Immature natural killer cell (primary cell): Measurements from ENCODE around the gene CASK. TPM values are rescaled to one million over a fixed set of nuclear protein-coding genes. Genes with fewer than 3 reads are reported as not detected.
"Not testable (repeated sequence)": the region's sequence is repeated elsewhere in the genome, so short reads cannot be mapped to it uniquely, and the experiment has no call there.

Source experiments
- DNase-seq, 3 donors: peaks; one replicate each; pipeline ENCODE4 v3.0.0; 2022; ENCODE audit warnings: mixed read lengths in 1 of 3
- H3K27ac Mint-ChIP-seq, 6 donors: one replicate each; pipeline ENCODE4 v1.8.0; 2020; ENCODE audit warnings: mixed read lengths in 6 of 6, mild to moderate bottlenecking in 5 of 6, inconsistent platforms in 4 of 6, moderate library complexity in 3 of 6
- H3K27me3 Mint-ChIP-seq, 3 donors: one replicate each; pipeline ENCODE4 v1.8.0; 2020 to 2021; ENCODE audit warnings: low read depth in 3 of 3, mild to moderate bottlenecking in 3 of 3, mixed read lengths in 3 of 3, moderate library complexity in 3 of 3, inconsistent platforms in 1 of 3
- H3K36me3 Mint-ChIP-seq, 3 donors: one replicate each; pipeline ENCODE4 v1.8.0; 2020; ENCODE audit warnings: mixed read lengths in 3 of 3, inconsistent platforms in 2 of 3, mild to moderate bottlenecking in 2 of 3
- H3K4me1 Mint-ChIP-seq, 2 donors: one replicate each; pipeline ENCODE4 v1.8.0; 2020; ENCODE audit warnings: inconsistent platforms in 2 of 2, mild to moderate bottlenecking in 2 of 2, mixed read lengths in 2 of 2, moderate library complexity in 1 of 2
- H3K4me3 Mint-ChIP-seq, 5 donors: one replicate each; pipeline ENCODE4 v1.8.0; 2020; ENCODE audit warnings: mild to moderate bottlenecking in 5 of 5, mixed read lengths in 5 of 5, inconsistent platforms in 3 of 5, moderate library complexity in 3 of 5
- H3K9me3 Mint-ChIP-seq, 6 donors: one replicate each; pipeline ENCODE4 v1.8.0; 2020; ENCODE audit warnings: mild to moderate bottlenecking in 6 of 6, mixed read lengths in 6 of 6, inconsistent platforms in 4 of 6, moderate library complexity in 3 of 6
- polyA plus RNA-seq, 3 donors: library from polyadenylated mRNA; unstranded; fragments of 300-500 nt; fragmentation: Illumina TruSeq; gene quantifications; one replicate each; pipeline ENCODE4 v1.2.3, GENCODE V29; 2021

The CASK gene
- polyA plus RNA-seq, 3 donors from 2014 or later, result 3.0 to 7.0 (median 3.2) TPM

DNA sequence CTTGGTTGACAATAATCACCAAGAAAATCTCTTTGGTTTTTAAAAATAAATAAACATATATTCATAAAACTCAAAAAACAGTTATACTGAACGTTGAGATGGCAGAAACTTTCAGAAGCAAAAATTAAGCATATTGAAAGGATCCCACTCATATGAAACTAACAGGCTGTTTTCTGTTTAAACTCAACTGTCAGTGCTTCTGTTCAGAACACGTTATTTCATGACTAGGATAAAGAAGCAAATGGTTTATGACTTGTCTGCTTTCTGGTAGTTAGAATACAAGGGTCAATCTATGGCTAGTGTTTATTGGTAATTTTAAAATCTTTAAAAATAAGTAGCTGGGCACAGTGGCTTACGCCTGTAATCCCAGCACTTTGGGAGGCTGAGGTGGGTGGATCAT, 195.2 kb downstream of the CASK start:
- H3K27me3 Mint-ChIP-seq, result peaks cover 0 to 6% (median 5%) of the 10 kb centered on the region in 3 donors
- H3K27ac Mint-ChIP-seq, result no peak overlapping the region
- H3K4me3 Mint-ChIP-seq, result no peak overlapping the region
- peaks cover 0 to 11% (median 0%) of the 10 kb centered on the region in 3 donors for H3K36me3 Mint-ChIP-seq
- peaks cover 23 to 43% of the 10 kb centered on the region in 2 donors for H3K4me1 Mint-ChIP-seq
- no peak for DNase-seq
- no peaks in the 10 kb centered on the region for H3K9me3 Mint-ChIP-seq

DNA sequence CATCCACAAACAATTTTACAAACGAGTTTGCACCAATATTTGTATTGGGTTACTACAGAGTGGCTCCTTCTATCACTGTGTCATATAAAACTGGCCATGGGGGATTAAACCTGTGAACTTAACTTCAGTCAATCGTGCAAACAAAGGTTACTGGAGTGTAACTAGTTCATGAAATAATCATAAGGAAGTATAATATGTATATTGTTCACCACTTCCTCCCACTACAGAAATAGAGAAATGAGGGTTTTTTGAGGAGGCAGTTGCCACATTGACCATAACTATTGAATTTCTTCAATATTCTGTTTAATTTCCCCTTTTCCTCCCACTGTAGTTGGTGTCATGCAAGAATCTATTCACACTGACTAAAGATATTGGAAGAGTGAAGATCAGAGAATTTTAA, 199.5 kb downstream of the CASK start, which contains the start of gene GPR82:
Gene GPR82 (plus strand): TSS at position 356 of the 400 bp plus-strand sequence. CDS start 2,846 bp downstream, outside the sequence.
- Mint-ChIP-seq H3K4me3 (peak within 1 kb of the TSS; percentile 65 to 79 (median 70)), H3K9me3 (peaks cover 0 to 9% (median 7%) of the 10 kb centered on the region in 6 donors), H3K27ac (peak within 1 kb of the TSS in 5 of 6 donors; percentile 2 to 55 (median 41)), H3K36me3 (peaks cover 0 to 7% (median 4%) of the 10 kb centered on the region in 3 donors), H3K4me1 (peaks cover 54 to 65% of the 10 kb centered on the region in 2 donors), H3K27me3 (peaks cover 7 to 8% (median 8%) of the 10 kb centered on the region in 3 donors)
- DNase-seq, result no peak

DNA sequence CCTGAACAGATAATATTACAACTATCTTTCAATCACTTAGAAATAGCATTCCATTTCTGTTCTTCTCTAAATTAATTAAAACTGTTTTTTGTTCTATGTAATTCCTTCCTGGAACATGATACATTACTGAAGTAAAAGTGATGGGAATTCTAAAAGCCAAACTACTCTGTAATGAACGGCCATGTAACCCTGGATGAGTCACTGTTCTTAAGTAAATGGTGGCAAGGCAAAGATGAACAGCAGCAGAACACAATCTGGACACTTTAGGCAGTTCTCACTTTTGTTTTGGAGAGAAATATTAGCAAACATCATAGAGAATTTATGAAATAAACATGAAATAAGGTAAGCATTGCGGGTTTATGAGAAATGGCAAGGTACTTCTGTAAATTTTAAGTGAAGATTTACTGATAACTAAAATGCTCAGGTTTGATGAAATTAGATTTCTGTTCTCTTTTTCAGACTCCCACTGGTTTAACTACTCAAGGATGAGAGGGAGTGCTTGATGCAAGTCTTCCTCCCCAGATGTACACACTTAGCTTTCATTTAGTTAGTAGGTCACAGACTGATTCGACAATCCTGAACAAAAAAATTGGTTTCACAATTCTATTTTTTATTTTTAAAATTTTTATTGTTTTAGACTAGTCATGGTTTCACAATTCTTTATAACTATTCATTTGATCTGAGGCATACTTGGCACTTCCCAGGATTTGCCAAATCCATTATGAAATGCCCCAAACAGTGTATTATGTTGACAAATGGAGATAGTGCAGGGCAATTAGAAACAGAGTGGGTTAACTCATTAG, 200.3 kb downstream of the CASK start:
- peak overlapping the region; percentile 65 to 79 (median 70) for H3K4me3 Mint-ChIP-seq
- peaks cover 62 to 74% of the 10 kb centered on the region in 2 donors for H3K4me1 Mint-ChIP-seq
- H3K9me3 Mint-ChIP-seq, result peaks cover 0 to 12% (median 7%) of the 10 kb centered on the region in 6 donors
- peaks cover 7 to 10% (median 9%) of the 10 kb centered on the region in 3 donors for H3K27me3 Mint-ChIP-seq
- peaks cover 0 to 7% (median 4%) of the 10 kb centered on the region in 3 donors for H3K36me3 Mint-ChIP-seq
- no peak for DNase-seq
- H3K27ac Mint-ChIP-seq, result peak overlapping the region in 5 of 6 donors; percentile 2 to 45 (median 39)

DNA sequence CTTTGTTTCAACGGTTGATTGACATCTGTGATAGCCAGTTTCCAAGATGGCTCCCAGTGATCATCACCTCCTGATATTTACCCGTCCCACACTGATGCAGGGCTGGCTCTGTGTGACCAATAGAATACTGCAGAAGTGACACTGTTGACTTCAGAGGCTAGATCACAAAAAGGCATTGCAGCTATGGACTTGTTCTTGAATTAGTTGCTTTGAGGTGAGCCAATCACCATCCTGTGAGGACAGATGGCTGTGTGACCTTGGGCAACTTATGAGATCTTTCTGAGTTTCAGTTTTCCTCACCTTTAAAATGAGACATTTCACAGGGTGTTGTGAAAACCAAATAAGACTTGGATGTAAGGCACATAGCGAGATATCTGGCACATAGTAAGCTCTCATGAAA, 201.1 kb downstream of the CASK start:
- no peak for DNase-seq
- peaks cover 0 to 13% (median 7%) of the 10 kb centered on the region in 6 donors for H3K9me3 Mint-ChIP-seq
- peaks cover 65 to 78% of the 10 kb centered on the region in 2 donors for H3K4me1 Mint-ChIP-seq
- H3K36me3 Mint-ChIP-seq, result peaks cover 0 to 6% (median 4%) of the 10 kb centered on the region in 3 donors
- H3K27ac Mint-ChIP-seq, result peak overlapping the region in 5 of 6 donors; percentile 1 to 69 (median 42)
- peaks cover 7 to 10% (median 9%) of the 10 kb centered on the region in 3 donors for H3K27me3 Mint-ChIP-seq
- H3K4me3 Mint-ChIP-seq, result peak overlapping the region in 4 of 5 donors; percentile 2 to 65 (median 24)

DNA sequence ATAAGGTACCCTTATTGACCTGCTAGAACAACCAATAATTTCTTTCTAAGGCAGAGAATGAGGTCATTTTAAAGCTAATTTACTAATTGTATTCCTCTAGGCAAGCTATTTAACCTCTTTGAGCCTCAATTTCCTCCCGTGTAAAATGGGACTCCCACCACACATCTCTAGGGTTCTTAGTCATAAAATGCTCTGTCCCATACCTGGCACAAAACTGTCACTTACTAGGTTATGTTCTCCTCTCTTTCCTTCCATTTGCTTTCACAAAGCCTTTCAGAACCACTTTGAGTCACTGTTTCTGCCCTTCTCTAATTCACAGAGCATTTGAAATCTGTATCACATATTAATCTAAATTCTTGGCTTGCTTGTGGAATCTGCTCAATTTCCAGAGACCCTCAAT, 201.8 kb downstream of the CASK start:
- Mint-ChIP-seq H3K9me3 (peaks cover 2 to 16% (median 7%) of the 10 kb centered on the region in 6 donors), H3K4me1 (peaks cover 65 to 80% of the 10 kb centered on the region in 2 donors), H3K36me3 (peaks cover 0 to 8% (median 0%) of the 10 kb centered on the region in 3 donors), H3K4me3 (peak overlapping the region in 2 of 5 donors; percentile 14 to 34), H3K27ac (peak overlapping the region in 3 of 6 donors; percentile 16 to 79 (median 46)), H3K27me3 (peaks cover 7 to 11% (median 10%) of the 10 kb centered on the region in 3 donors)
- DNase-seq, result no peak

DNA sequence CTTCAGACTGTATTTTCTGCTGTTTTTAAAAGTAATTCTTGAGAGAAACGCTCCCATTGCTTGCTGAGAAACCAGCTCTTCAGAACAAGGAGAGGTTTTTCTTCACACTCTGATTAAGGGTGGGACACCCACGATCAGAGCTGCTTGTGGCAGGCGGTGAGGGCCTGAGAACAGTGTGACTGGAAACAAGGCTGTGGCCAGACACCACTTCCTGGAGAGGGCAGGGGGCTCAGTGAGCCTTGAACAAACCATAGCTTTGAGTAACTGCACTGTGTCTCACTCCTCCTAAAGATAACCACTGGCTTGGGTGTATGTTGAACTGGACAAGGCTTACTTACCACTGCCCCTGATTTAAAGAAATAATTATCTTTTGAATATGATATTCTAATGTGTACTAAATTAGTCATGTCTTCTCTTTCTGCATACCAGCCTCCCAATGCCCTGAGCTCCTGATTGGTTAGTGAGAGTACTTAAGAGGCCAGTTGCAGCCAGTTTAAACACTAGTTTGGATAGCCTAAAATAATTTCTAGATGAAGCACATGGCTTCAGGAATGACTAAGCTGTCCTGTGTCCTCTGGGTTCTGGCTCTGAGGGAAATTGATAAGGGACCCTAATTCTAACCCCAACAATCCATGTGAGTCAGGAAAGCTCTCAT, 203.1 kb downstream of the CASK start:
- DNase-seq, result peak; percentile 79 to 85 (median 84)
- Mint-ChIP-seq H3K4me3 (peak overlapping the region; percentile 49 to 76 (median 70)), H3K4me1 (peaks cover 63 to 81% of the 10 kb centered on the region in 2 donors), H3K36me3 (peaks cover 0 to 8% (median 0%) of the 10 kb centered on the region in 3 donors), H3K27me3 (peaks cover 7 to 11% (median 10%) of the 10 kb centered on the region in 3 donors), H3K27ac (peak overlapping the region; percentile 50 to 90 (median 82)), H3K9me3 (peaks cover 2 to 16% (median 7%) of the 10 kb centered on the region in 6 donors)

DNA sequence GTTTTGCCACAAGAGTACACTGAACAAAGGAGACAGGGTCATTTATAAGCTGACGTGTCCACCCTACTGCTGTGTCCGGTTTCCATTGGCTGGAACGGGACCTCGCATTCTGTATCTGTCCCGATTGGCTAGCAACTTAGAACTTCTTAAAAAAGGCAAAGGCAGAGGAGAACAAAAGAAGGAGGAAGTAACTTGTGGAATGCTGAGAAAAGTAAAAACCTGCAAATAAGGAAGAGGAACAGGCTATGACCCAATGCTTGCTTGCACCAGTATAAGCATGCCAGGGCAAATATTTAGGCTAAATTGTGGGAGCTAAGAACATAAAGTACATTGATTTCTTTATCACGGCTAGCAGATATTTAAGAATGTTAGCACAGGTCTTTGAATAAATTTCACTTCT, 203.7 kb downstream of the CASK start:
- DNase-seq, H3K36me3 Mint-ChIP-seq: not testable (repeated sequence)
- Mint-ChIP-seq H3K4me1 (peaks cover 63 to 80% of the 10 kb centered on the region in 2 donors), H3K27ac (peak overlapping the region; percentile 76 to 90 (median 83)), H3K4me3 (peak overlapping the region; percentile 49 to 76 (median 70)), H3K9me3 (peaks cover 2 to 16% (median 7%) of the 10 kb centered on the region in 6 donors), H3K27me3 (peaks cover 7 to 11% (median 9%) of the 10 kb centered on the region in 3 donors)

DNA sequence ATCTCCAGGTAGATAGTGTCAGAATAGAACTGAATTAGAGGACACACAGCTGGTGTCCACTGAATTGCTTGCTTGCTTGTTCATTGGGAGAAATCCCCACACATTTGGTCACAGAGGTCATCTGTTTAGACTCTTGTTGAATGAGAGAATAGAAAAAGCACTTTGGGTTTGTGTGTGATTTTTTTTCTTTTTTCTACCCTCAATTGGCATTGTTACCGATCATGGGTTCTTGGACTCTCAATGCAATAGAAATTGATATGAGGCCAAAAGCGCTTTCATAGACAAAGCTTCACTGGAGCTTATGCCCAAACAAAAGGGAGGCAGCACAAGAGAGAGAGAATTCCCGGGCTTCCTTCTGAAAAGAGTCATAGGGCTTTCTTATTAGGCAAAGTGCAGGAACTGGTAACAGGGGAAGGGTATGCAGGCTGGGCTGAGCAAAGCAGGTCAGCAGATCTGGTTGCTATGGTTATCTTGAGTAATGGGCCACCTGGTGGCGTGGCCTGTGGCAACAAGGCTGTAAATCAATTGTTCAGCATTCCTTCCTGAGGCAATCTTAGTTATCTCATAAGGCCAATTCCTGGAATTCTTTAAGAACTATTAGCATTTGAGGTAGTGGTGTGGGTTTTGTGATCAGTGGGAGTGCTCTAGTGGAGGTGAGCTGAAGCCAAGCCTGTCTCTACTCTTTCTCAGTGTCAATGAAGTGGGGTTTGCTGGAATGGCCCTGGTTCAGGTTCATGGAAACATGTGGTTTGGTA, 204.7 kb downstream of the CASK start:
- Mint-ChIP-seq H3K27ac (peak overlapping the region in 2 of 6 donors; percentile 68 to 69), H3K36me3 (peaks cover 0 to 13% (median 0%) of the 10 kb centered on the region in 3 donors), H3K4me1 (peaks cover 56 to 74% of the 10 kb centered on the region in 2 donors), H3K9me3 (peaks cover 2 to 16% (median 7%) of the 10 kb centered on the region in 6 donors), H3K4me3 (peak overlapping the region in 4 of 5 donors; percentile 8 to 70 (median 38)), H3K27me3 (peaks cover 7 to 16% (median 9%) of the 10 kb centered on the region in 3 donors)
- no peak for DNase-seq

DNA sequence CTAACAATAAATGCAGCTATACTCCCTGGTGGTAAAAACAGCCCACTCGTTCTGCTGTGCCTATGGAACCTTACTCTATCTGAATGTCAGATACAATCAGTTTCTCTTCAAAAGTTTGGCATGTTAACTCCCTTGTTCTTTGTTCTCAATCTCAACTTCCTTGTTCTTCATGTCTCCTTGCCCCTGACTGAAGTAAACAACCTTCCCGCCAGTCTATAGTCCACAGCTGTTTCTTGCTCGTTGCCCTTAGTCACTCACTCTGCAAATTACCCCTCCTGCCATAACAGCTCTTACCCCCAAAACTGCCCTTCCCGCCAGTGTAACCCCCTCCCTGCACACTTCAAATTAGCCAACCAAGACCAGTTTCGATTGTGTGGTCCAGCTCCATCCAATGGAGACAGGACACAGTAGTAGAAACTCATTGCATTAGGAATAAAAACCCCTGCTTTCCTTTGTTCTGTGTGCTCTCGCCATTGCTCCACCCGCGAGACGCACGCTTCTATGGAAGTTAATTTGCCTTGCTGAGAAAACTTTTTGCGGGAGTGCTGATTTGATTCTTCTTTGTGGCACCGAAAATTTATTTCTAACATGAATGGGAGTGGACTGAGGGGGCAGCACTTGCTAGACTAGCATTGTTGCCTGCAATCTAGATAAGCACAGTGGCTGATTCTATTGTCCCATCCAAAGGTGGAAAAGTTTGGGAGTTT, 206.4 kb downstream of the CASK start:
- Mint-ChIP-seq H3K36me3 (peaks cover 0 to 13% (median 0%) of the 10 kb centered on the region in 3 donors), H3K27ac (peak overlapping the region in 1 of 6 donors; percentile 18), H3K27me3 (peaks cover 4 to 24% (median 14%) of the 10 kb centered on the region in 3 donors), H3K4me1 (peaks cover 40 to 60% of the 10 kb centered on the region in 2 donors), H3K4me3 (peak overlapping the region in 1 of 5 donors; percentile 23), H3K9me3 (peaks cover 2 to 16% (median 7%) of the 10 kb centered on the region in 6 donors)
- no peak for DNase-seq

DNA sequence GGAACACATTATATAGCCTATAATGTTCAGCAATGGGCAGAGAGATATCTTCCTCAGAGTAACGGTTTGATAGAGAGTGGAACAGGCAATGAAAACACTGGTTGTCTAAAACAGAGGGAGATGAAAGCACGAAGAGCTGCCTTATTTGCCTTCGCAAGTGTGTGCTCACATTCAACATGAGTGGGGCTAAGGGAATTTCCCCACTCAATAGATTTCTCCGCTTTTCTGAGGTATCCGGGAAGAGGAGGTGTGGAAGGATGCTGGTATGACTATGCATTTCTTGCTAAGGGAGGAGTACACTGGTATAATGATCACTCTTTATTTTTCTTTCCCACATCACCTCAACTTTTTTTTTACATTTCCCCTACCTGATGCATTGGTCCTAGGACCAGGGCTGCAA, 207.1 kb downstream of the CASK start:
- peaks cover 4 to 24% (median 14%) of the 10 kb centered on the region in 3 donors for H3K27me3 Mint-ChIP-seq
- H3K4me1 Mint-ChIP-seq, result peaks cover 33 to 53% of the 10 kb centered on the region in 2 donors
- H3K4me3 Mint-ChIP-seq, result no peak overlapping the region
- H3K27ac Mint-ChIP-seq, result no peak overlapping the region
- DNase-seq, result no peak
- peaks cover 0 to 13% (median 0%) of the 10 kb centered on the region in 3 donors for H3K36me3 Mint-ChIP-seq
- peaks cover 2 to 16% (median 7%) of the 10 kb centered on the region in 6 donors for H3K9me3 Mint-ChIP-seq

DNA sequence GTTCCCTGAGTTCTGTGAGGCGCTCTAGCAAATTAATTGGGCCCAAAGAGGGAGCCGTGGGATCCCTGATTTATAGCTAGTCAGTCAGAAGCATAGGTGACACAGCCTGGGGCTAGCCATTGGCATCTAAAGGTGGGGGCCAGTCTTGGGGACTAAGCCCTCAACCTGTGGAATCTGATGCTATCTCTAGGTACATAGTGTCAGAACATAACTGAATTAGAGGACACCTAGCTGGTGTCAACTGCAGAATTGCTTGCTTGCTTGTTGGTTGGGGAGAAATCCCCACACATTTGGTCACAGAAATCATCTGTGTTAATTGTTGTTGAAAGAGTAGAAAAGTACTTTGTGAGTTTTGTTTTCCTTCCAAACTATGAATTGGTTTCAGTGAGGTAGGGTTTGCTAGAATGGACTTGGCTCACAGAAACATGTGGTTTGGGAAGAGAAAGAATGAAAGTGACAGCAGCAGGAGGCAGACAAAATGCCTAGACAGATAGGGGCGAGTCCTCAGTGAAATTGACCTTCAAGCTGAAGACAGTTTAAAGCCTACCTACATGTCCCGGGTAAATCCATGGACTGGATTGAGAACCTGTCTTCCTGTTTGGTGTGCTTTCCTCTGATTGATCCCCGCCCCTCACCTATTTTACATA, 212.2 kb downstream of the CASK start:
- no peak for DNase-seq
- H3K27ac Mint-ChIP-seq, result no peak overlapping the region
- peaks cover 15 to 26% of the 10 kb centered on the region in 2 donors for H3K4me1 Mint-ChIP-seq
- H3K9me3 Mint-ChIP-seq, result no peaks in the 10 kb centered on the region
- peaks cover 0 to 23% (median 20%) of the 10 kb centered on the region in 3 donors for H3K27me3 Mint-ChIP-seq
- no peak overlapping the region for H3K4me3 Mint-ChIP-seq
- H3K36me3 Mint-ChIP-seq, result peaks cover 0 to 5% (median 0%) of the 10 kb centered on the region in 3 donors

DNA sequence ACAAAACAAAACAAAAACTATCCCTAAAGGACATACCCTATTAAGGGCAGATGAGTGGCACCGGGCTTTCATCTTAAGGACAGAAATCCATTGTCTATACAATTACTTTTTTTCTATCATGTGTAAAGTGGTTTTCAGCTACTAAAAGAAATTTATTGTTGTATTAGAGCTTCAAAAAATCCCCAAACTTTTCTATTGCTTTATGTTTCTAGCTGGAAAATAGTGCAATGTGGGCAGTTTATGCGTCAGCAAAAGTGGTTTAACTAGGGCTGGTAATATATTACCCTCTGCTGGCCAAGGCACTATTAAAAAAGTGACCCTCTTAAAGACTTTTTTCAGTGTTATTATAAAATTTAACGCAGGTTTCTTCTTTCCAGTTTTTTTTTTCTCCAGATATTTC, 214.9 kb downstream of the CASK start:
- Mint-ChIP-seq H3K4me3 (no peak overlapping the region), H3K27me3 (peaks cover 0 to 20% (median 19%) of the 10 kb centered on the region in 3 donors), H3K36me3 (peaks cover 0 to 3% (median 0%) of the 10 kb centered on the region in 3 donors), H3K4me1 (peaks cover 40 to 48% of the 10 kb centered on the region in 2 donors), H3K27ac (no peak overlapping the region), H3K9me3 (no peaks in the 10 kb centered on the region)
- DNase-seq, result no peak
